K562 (cell line): Measurements from ENCODE around the gene SFTPB. TPM values are rescaled to one million over a fixed set of nuclear protein-coding genes. Genes with fewer than 3 reads are reported as not detected.

Experiments
- ATF7 ChIP-seq: fragments of 450-650 bp; IDR thresholded peaks from 2 replicates; pipeline ENCODE4 v1.7.1; 2014; ENCODE audit warnings: mild to moderate bottlenecking, moderate library complexity
- BRD9 ChIP-seq: fragments of 450-650 bp; IDR thresholded peaks from 2 replicates; pipeline ENCODE4 v1.6.1; 2018; ENCODE audit warnings: low read depth; ENCODE audit not compliant: partially characterized antibody
- ELF2 ChIP-seq: fragments of 250-450 bp; sonication (Bioruptor Pico); IDR thresholded peaks from 2 replicates; pipeline ENCODE4 v1.5.0; 2021; ENCODE audit warnings: mild to moderate bottlenecking
- HMGN3 ChIP-seq: IDR thresholded peaks from 2 replicates; pipeline ENCODE4 v1.6.1; 2011; ENCODE audit warnings: borderline replicate concordance, low read depth, mild to moderate bottlenecking, mixed read lengths, low read length; ENCODE audit not compliant: insufficient read length; ENCODE audit errors: extremely low read depth
- HMGXB4 ChIP-seq: sonication (generic); formaldehyde crosslinking; IDR thresholded peaks from 2 replicates; pipeline ENCODE4 v1.8.1; 2023; ENCODE audit warnings: mild to moderate bottlenecking, missing genetic modification reagents
- MEIS2 ChIP-seq: fragments of 450-650 bp; IDR thresholded peaks from 2 replicates; pipeline ENCODE4 v1.6.1; 2014; ENCODE audit warnings: mild to moderate bottlenecking; ENCODE audit not compliant: partially characterized antibody
- NFYB ChIP-seq: IDR thresholded peaks from 2 replicates; pipeline ENCODE4 v1.6.1; 2011; ENCODE audit warnings: mild to moderate bottlenecking, moderate library complexity; ENCODE audit not compliant: insufficient read length; ENCODE audit errors: extremely low read depth
- PHB2 ChIP-seq: fragments of 450-650 bp; IDR thresholded peaks from 2 replicates; pipeline ENCODE4 v1.6.1; 2017; ENCODE audit warnings: low read depth
- PPARD ChIP-seq: fragments of 250-450 bp; sonication (Bioruptor Pico); IDR thresholded peaks from 2 replicates; pipeline ENCODE4 v1.8.0; 2022; ENCODE audit warnings: inconsistent platforms, mild to moderate bottlenecking, moderate library complexity
- PRMT5 ChIP-seq: sonication (generic); formaldehyde crosslinking; IDR thresholded peaks from 2 replicates; pipeline ENCODE4 v1.5.0; 2020; ENCODE audit warnings: missing genetic modification reagents
- SMC3 ChIP-seq: conservative IDR thresholded peaks from 2 replicates; pipeline ENCODE4 v1.6.1; 2011; ENCODE audit warnings: low read depth, low read length, improper control_type of control experiment; ENCODE audit not compliant: insufficient read depth
- TAF1 ChIP-seq: IDR thresholded peaks from 2 replicates; pipeline ENCODE4 v1.6.1; 2011; ENCODE audit warnings: mild to moderate bottlenecking, low read length, moderate library complexity; ENCODE audit not compliant: insufficient read depth, control insufficient read depth, severe bottlenecking; ENCODE audit errors: extremely low read depth
- THRA ChIP-seq: fragments of 450-650 bp; IDR thresholded peaks from 2 replicates; pipeline ENCODE4 v1.6.1; 2017; ENCODE audit warnings: mild to moderate bottlenecking, moderate library complexity
- ZBTB40 ChIP-seq, 2 experiments: fragments of 450-650 bp in 1 of 2; sonication (generic) in 1 of 2; formaldehyde crosslinking in 1 of 2; IDR thresholded peaks; 2 replicates each; pipeline versions ENCODE4 v1.7.1 to v1.9.0; 2016 to 2022; ENCODE audit warnings: inconsistent platforms in 1 of 2, mild to moderate bottlenecking in 1 of 2, missing genetic modification reagents in 1 of 2
- ZNF24 ChIP-seq: fragments of 450-650 bp; IDR thresholded peaks from 2 replicates; pipeline ENCODE4 v1.6.1; 2016
- ZNF584 ChIP-seq: fragments of 200-800 bp; sonication (Bioruptor generic); IDR thresholded peaks from 2 replicates; pipeline ENCODE4 v1.6.1; 2016; ENCODE audit warnings: low read depth, mild to moderate bottlenecking, missing genetic modification characterization, missing compliant biosample characterization
- polyA plus RNA-seq, 8 experiments: library from polyadenylated mRNA; depleted of rRNA in 4 of 8; stranded (reverse) in 5 of 8; unstranded in 3 of 8; fragments of >200 nt; fragmentation: Nextera tagmentation in 2 of 8; fragmentation: Illumina TruSeq in 1 of 8; extraction: Ambion mirVana in 2 of 8; extraction: Trizol in 1 of 8; gene quantifications; 2 replicates each; pipeline versions ENCODE4 v1.2.1 to v1.2.3, GENCODE V29; 2011 to 2014; ENCODE audit warnings: inconsistent platforms in 1 of 8, missing spikeins in 1 of 8
- total RNA-seq, 7 experiments: library from RNA; depleted of rRNA in 6 of 7; stranded (reverse); fragments of >200 nt in 6 of 7; fragmentation: Illumina TruSeq in 2 of 7; extraction: Trizol in 2 of 7; gene quantifications; 2 replicates each; pipeline versions ENCODE4 v1.2.1 to v1.2.3, GENCODE V29; 2011 to 2021; ENCODE audit warnings: low replicate concordance in 1 of 7

The SFTPB gene
- total and polyA plus RNA-seq, 9 of the 15 experiments (the other 6 are each of a cell fraction or from before 2014, with no cell fraction given), result 0.03 to 7.0 TPM; not detected in 7

DNA sequence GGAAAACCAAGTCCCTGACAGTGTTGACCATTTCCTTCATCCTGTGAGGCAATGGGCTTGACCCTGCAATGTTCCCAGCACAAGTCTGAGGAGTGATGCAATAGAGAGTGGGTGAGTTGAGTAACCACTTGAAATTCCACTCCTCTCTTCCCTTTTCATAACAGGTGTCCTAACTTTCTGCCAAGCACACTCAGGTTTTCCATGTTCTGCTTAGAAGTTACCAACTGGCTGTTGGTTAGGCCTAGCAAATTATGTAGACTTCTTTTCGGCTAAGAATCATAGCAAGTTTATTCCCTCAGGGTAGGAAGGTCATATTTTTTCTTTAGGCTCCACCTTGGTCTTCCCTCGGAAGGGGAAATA is 37.7 kb upstream of the SFTPB start (continued):
- TF ChIP-seq ZBTB40 (IDR thresholded peaks at IDR 0.05), result no peak
- no peak for TF ChIP-seq ZBTB40 (CRISPR knock-in tag; IDR thresholded peaks at IDR 0.05)
- peak; percentile 73 for TF ChIP-seq ATF7
- no peak for TF ChIP-seq BRD9
- no peak for TF ChIP-seq HMGXB4 (CRISPR knock-in tag)
- TF ChIP-seq TAF1, result no peak
- no peak for TF ChIP-seq THRA
- no peak for TF ChIP-seq ZNF24
- no peak for TF ChIP-seq MEIS2
- TF ChIP-seq ELF2, result 0 out of 2 replicates have a peak, but pooled peaks have one; percentile 22
- TF ChIP-seq PRMT5 (CRISPR knock-in tag), result no peak
- TF ChIP-seq PPARD, result no peak
- no peak for TF ChIP-seq SMC3
- TF ChIP-seq HMGN3, result no peak
- no peak for TF ChIP-seq NFYB
- TF ChIP-seq ZNF584 (CRISPR knock-in tag), result peak; percentile 78
- TF ChIP-seq PHB2, result no peak
